Astrocyte (in vitro differentiated cells and primary cell): ENCODE results near the gene PADI3.

Experiments used
- EZH2 ChIP-seq: IDR thresholded peaks from 2 replicates; pipeline ENCODE4 v1.6.1; 2012; ENCODE audit warnings: mild to moderate bottlenecking, low read length, inconsistent platforms; ENCODE audit not compliant: insufficient read depth
- TF ChIP-seq, protein P1 (sequence below): IDR thresholded peaks from 2 replicates; pipeline ENCODE4 v1.5.1; 2011; ENCODE audit warnings: low read depth, mild to moderate bottlenecking, inconsistent platforms, low read length, moderate library complexity; ENCODE audit not compliant: insufficient read depth

DNA sequence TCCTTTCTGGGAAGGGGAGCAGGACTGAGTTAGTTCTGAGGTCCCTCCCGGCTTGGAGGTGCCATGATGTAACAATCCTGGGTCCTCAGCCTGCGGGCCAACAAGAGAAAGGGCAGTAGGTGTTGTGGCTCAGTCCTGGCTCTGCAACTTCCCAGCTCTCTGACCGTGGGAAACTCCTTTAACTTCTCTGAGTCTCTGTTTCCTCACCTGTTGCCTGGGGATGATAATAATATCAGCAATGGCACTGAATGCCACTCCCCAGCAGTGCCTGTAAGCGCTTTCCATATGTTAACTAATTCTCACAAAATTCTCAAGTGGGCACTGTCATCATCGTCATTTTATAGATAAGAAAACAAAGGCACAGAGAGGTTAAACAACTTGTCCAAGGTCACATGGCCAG is 2.3 kb downstream of the PADI3 start:
- TF ChIP-seq, protein P1, sequence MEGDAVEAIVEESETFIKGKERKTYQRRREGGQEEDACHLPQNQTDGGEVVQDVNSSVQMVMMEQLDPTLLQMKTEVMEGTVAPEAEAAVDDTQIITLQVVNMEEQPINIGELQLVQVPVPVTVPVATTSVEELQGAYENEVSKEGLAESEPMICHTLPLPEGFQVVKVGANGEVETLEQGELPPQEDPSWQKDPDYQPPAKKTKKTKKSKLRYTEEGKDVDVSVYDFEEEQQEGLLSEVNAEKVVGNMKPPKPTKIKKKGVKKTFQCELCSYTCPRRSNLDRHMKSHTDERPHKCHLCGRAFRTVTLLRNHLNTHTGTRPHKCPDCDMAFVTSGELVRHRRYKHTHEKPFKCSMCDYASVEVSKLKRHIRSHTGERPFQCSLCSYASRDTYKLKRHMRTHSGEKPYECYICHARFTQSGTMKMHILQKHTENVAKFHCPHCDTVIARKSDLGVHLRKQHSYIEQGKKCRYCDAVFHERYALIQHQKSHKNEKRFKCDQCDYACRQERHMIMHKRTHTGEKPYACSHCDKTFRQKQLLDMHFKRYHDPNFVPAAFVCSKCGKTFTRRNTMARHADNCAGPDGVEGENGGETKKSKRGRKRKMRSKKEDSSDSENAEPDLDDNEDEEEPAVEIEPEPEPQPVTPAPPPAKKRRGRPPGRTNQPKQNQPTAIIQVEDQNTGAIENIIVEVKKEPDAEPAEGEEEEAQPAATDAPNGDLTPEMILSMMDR = no peak
- no peak for TF ChIP-seq EZH2
